ENCODE data around the gene SNRPA.

Gene SNRPA

DNA sequence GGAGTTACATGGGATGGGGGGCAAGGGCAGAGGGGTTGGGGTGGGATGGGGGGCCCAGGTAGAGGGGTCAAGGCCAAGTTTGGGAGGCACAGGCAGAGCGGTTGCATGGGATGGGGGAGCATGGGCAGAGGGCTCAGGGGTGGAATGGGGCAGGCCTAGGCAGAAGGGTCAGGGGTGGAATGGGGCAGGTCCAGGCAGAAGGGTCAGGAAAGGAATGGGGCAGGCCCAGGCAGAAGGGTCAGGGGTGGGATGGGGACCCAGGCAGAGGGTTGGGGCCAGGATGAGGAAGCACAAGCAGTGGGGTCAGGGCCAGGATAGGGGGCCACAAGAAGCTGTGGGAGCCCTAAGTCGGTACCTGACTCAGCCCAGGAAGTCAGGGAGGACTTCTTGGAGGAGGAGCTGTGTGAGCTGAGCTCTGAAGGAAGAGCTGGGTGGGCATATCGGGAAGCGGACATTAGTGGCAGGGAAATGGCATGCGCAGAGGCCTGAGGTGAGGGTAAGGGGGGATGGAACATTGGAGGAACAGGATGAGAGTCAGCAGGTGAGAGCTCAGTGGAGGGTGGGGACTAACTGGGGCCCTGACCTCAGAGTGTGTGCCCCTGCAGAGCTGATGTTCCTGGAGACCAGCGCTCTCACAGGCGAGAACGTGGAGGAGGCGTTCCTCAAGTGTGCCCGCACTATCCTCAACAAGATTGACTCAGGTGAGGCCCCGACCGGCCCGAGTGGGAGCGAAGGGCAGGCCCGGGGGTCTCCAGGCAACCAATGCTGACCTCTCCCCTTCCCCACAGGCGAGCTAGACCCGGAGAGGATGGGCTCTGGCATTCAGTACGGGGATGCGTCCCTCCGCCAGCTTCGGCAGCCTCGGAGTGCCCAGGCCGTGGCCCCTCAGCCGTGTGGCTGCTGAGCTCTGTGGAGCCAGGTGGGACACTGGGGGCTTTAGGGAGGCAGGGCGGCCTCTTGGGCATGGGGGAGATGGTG, 35.3 kb downstream of the SNRPA start:
- TF ChIP-seq EZH2 (IDR thresholded peaks at IDR 0.05; ENCODE audit: borderline replicate concordance, low read depth, low read length, severe bottlenecking) (no peak), CTCF (IDR thresholded peaks at IDR 0.05; ENCODE audit: borderline replicate concordance, extremely low read depth, low read length, poor library complexity, severe bottlenecking) (no peak)
- H2AFZ ChIP-seq (ENCODE audit: low read depth, low read length) = no peak overlapping the region
- H3K4me2 ChIP-seq (ENCODE audit: insufficient read depth, low read length) = no peak overlapping the region

DNA sequence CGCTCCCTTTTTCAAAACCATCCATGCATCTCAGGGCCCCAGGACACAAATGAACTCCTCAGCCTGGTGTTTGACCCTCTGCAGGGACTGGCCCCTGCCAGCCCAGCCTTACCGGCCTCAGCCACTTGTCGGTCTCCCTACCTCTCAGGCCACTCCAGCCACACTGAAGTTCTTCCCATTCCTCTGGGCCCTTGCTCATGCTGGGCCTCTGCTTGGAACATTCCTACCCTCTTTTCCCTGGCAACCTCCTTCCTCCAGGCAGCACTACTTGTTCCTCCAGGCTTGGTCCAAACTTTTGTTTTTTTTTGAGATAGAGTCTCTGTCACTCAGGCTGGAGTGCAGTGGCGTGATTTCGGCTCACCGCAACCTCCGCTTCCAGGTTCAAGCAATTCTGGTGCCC, 40.3 kb downstream of the SNRPA start:
- Histone ChIP-seq H3K4me2 (ENCODE audit: insufficient read depth, low read length) (no peak overlapping the region), H3K27me3 (ENCODE audit: insufficient read depth, low read length, poor library complexity) (no peaks in the 10 kb centered on the region), H3K27ac (ENCODE audit: low read length) (no peak overlapping the region), H3K4me1 (ENCODE audit: insufficient read depth, low read length) (no peaks in the 10 kb centered on the region), H3K4me3 (ENCODE audit: low read depth in 1 of 2, low read length in 2 of 2) (no peak overlapping the region), H4K20me1 (ENCODE audit: insufficient read depth, low read length) (no peaks in the 10 kb centered on the region), H3K79me2 (ENCODE audit: insufficient read depth, low read length) (no peaks in the 10 kb centered on the region), H3K9ac (ENCODE audit: low read depth, low read length) (no peak overlapping the region), H3K9me3 (ENCODE audit: insufficient read depth, low read length, severe bottlenecking) (no peaks in the 10 kb centered on the region), H3K36me3 (ENCODE audit: insufficient read depth, low read length) (no peaks in the 10 kb centered on the region), H2AFZ (ENCODE audit: low read depth, low read length) (no peak overlapping the region)
- ATAC-seq (ENCODE audit: insufficient read depth, low read depth) = no peak
- TF ChIP-seq CTCF (IDR thresholded peaks at IDR 0.05; ENCODE audit: borderline replicate concordance, extremely low read depth, low read length, poor library complexity, severe bottlenecking) (no peak), EZH2 (IDR thresholded peaks at IDR 0.05; ENCODE audit: borderline replicate concordance, low read depth, low read length, severe bottlenecking) (no peak)
- DNase-seq = no peak

More for the DNA sequence above, 35.3 kb downstream of the SNRPA start:
- no peaks in the 10 kb centered on the region for H3K27me3 ChIP-seq (ENCODE audit: insufficient read depth, low read length, poor library complexity)
- H3K27ac ChIP-seq (ENCODE audit: low read length) = no peak overlapping the region
- H4K20me1 ChIP-seq (ENCODE audit: insufficient read depth, low read length) = no peaks in the 10 kb centered on the region
- peaks cover 4% of the 10 kb centered on the region; the same call in 1 of the 2 replicates for H3K36me3 ChIP-seq (ENCODE audit: insufficient read depth, low read length)
- no peaks in the 10 kb centered on the region for H3K9me3 ChIP-seq (ENCODE audit: insufficient read depth, low read length, severe bottlenecking)
- H3K4me1 ChIP-seq (ENCODE audit: insufficient read depth, low read length) = no peaks in the 10 kb centered on the region
- DNase-seq (no peak), ATAC-seq (ENCODE audit: insufficient read depth, low read depth) (no peak)
- H3K79me2 ChIP-seq (ENCODE audit: insufficient read depth, low read length) = no peaks in the 10 kb centered on the region
- no peak overlapping the region for H3K9ac ChIP-seq (ENCODE audit: low read depth, low read length)
- no peak overlapping the region for H3K4me3 ChIP-seq (ENCODE audit: low read depth in 1 of 2, low read length in 2 of 2)

DNA sequence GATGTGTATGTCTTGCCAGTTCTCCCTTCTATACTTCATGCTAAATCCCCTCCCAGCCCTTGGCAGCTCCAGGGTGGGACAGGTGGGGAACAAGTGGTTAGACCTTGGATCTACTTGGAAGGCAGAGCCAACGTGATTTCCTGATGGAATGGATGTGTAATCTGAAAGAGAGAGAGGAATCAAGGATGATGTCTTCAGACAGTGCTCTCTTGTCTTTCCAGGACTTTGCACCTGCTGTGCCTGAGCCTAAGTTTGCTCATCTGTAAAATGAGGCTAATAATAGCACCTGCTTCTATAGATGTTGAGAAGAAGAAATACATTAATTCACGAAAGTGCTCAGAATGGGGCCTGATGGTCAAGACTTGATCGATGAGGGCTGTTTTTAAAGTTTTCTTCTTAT, 41.0 kb downstream of the SNRPA start:
- Histone ChIP-seq H3K27ac (ENCODE audit: low read length) (no peak overlapping the region), H3K36me3 (ENCODE audit: insufficient read depth, low read length) (no peaks in the 10 kb centered on the region), H3K27me3 (ENCODE audit: insufficient read depth, low read length, poor library complexity) (no peaks in the 10 kb centered on the region), H3K9me3 (ENCODE audit: insufficient read depth, low read length, severe bottlenecking) (no peaks in the 10 kb centered on the region), H4K20me1 (ENCODE audit: insufficient read depth, low read length) (no peaks in the 10 kb centered on the region), H3K79me2 (ENCODE audit: insufficient read depth, low read length) (no peaks in the 10 kb centered on the region), H3K4me2 (ENCODE audit: insufficient read depth, low read length) (no peak overlapping the region), H3K4me3 (ENCODE audit: low read depth in 1 of 2, low read length in 2 of 2) (no peak overlapping the region), H2AFZ (ENCODE audit: low read depth, low read length) (no peak overlapping the region), H3K9ac (ENCODE audit: low read depth, low read length) (no peak overlapping the region), H3K4me1 (ENCODE audit: insufficient read depth, low read length) (no peaks in the 10 kb centered on the region)
- ATAC-seq (ENCODE audit: insufficient read depth, low read depth) = no peak
- no peak for DNase-seq
- TF ChIP-seq CTCF (IDR thresholded peaks at IDR 0.05; ENCODE audit: borderline replicate concordance, extremely low read depth, low read length, poor library complexity, severe bottlenecking) = no peak
- no peak for TF ChIP-seq EZH2 (IDR thresholded peaks at IDR 0.05; ENCODE audit: borderline replicate concordance, low read depth, low read length, severe bottlenecking)
